Myometrial cell (primary cell): Measurements from ENCODE around the gene SACS. TPM values are rescaled to one million over a fixed set of nuclear protein-coding genes. Genes with fewer than 3 reads are reported as not detected.

Experiments used
- total RNA-seq: library from RNA; depleted of rRNA; stranded (reverse); fragments of >200 nt; gene quantifications from 2 replicates; pipeline ENCODE4 v1.2.3, GENCODE V29; 2015

Gene SACS
- 30.6 and 39.9 TPM in 2 replicates for total RNA-seq

GRCh38 chr13:23433171-23434153 lies at the start of gene SACS:
Gene SACS, minus strand, starts transcription at chr13:23433702. Its CDS starts 22,463 bp downstream, at chr13:23411239.

Other genes starting within 250 kb of the SACS start
- 82.7 and 94.1 TPM in 2 replicates for gene TNFRSF19, start 136.7 kb upstream of the SACS start, total RNA-seq